HepG2 (cell line): ENCODE results near the gene RRN3. TPM values are rescaled to one million over a fixed set of nuclear protein-coding genes. Genes with fewer than 3 reads are reported as not detected.
A peak's percentile ranks its signal among the peaks of the same experiment; 100 is the strongest.

Experiments
- ATAC-seq: fragments of 200-7000 bp; cut with Tn5 transposase; 3 replicates; pipeline ENCODE4 v1.9.1; 2020; ENCODE audit warnings: mild to moderate bottlenecking, moderate library complexity
- BruUV-seq: library from RNA; stranded (reverse); fragments of 400-500 nt; replicated peaks from 2 replicates; lab custom pipeline; 2021; lab: Mats Ljungman, UMichigan
- CTCF ChIA-PET: fragments of 300-600 bp; formaldehyde crosslinking; extraction: SDS; loops from one replicate; lab custom pipeline; 2021; ENCODE audit warnings: low total read pairs, inconsistent platforms, low intra/inter-chr PET ratio; lab: Yijun Ruan, JAX
- POLR2A ChIA-PET: fragments of 350-600 bp; sonication (Branson Sonifier 250); formaldehyde crosslinking; loops from one replicate; lab custom pipeline; 2020; ENCODE audit warnings: antibody characterized with exemption, inconsistent platforms; lab: Yijun Ruan, JAX
- DNase-seq: peaks from one replicate; pipeline ENCODE4 v3.0.0-alpha.2; 2015; ENCODE audit warnings: low spot score
- FAIRE-seq: peaks from 3 replicates; lab custom pipeline; 2011; peaks lifted over from hg19 to GRCh38; lab: Jason Lieb, UNC
- H2AFZ ChIP-seq: one replicate; pipeline ENCODE4 v1.6.1; 2011; ENCODE audit warnings: low read length, inconsistent platforms
- H3K27ac ChIP-seq: fragments of 300-600 bp; 3 replicates; pipeline ENCODE4 v1.8.0; 2011; ENCODE audit warnings: mixed run types, mild to moderate bottlenecking, mixed read lengths, low read length, inconsistent platforms; ENCODE audit not compliant: insufficient read depth; ENCODE audit errors: extremely low read length
- H3K27me3 ChIP-seq, 2 experiments: fragments of 200-600 bp in 1 of 2; 2 replicates in 1 of 2; 3 replicates in 1 of 2; pipeline versions ENCODE4 v1.6.0 to v1.8.0; 2011; ENCODE audit warnings: low read length in 2 of 2, mild to moderate bottlenecking in 2 of 2, moderate library complexity in 2 of 2, inconsistent platforms in 1 of 2; ENCODE audit not compliant: insufficient read depth in 2 of 2, control insufficient read depth in 1 of 2
- H3K36me3 ChIP-seq, 2 experiments: fragments of 200-600 bp in 1 of 2; replicated peaks in 1 of 2; 2 replicates in 1 of 2; 3 replicates in 1 of 2; pipeline versions ENCODE4 v1.5.1 to v1.8.0; 2011; ENCODE audit warnings: low read length in 2 of 2, inconsistent platforms in 1 of 2; ENCODE audit not compliant: insufficient read depth in 2 of 2, control insufficient read depth in 1 of 2
- H3K4me1 ChIP-seq: 2 replicates; pipeline ENCODE4 v1.5.1; 2012; ENCODE audit warnings: low read length, inconsistent platforms; ENCODE audit not compliant: insufficient read depth
- H3K4me2 ChIP-seq: 2 replicates; pipeline ENCODE4 v1.6.0; 2011; ENCODE audit warnings: low read depth, low read length, inconsistent platforms
- H3K4me3 ChIP-seq, 3 experiments: fragments of 200-600 bp in 1 of 3; sonication (generic), shearing (Covaris generic) in 1 of 3; replicated peaks in 1 of 3; 2 replicates each; pipeline ENCODE4 v1.5.1; 2011 to 2016; ENCODE audit warnings: low read length in 3 of 3, inconsistent platforms in 2 of 3, low read depth in 2 of 3, mild to moderate bottlenecking in 2 of 3, control low read depth in 1 of 3, mixed read lengths in 1 of 3; ENCODE audit not compliant: insufficient read depth in 1 of 3
- H3K79me2 ChIP-seq: one replicate; pipeline ENCODE4 v1.6.1; 2011; ENCODE audit warnings: low read length, inconsistent platforms; ENCODE audit not compliant: insufficient read depth
- H3K9ac ChIP-seq: 2 replicates; pipeline ENCODE4 v1.6.0; 2011; ENCODE audit warnings: mild to moderate bottlenecking, low read depth, low read length, inconsistent platforms; ENCODE audit not compliant: insufficient read depth
- H3K9me3 ChIP-seq: 2 replicates; pipeline ENCODE4 v1.5.1; 2012; ENCODE audit warnings: mild to moderate bottlenecking, low read length
- H4K20me1 ChIP-seq: 2 replicates; pipeline ENCODE4 v1.6.0; 2011; ENCODE audit warnings: inconsistent platforms, mild to moderate bottlenecking, low read length, moderate library complexity; ENCODE audit not compliant: insufficient read depth
- POLR2A ChIP-seq, 2 experiments: IDR thresholded peaks; 2 replicates each; pipeline ENCODE4 v1.6.1; 2011; ENCODE audit warnings: low read depth in 2 of 2, low read length in 2 of 2, mild to moderate bottlenecking in 1 of 2, moderate library complexity in 1 of 2; ENCODE audit not compliant: insufficient read depth in 1 of 2
- TBX3 ChIP-seq: fragments of 450-650 bp; IDR thresholded peaks from 2 replicates; pipeline ENCODE4 v1.6.1; 2017; ENCODE audit warnings: antibody characterized with exemption, mild to moderate bottlenecking, inconsistent platforms, borderline replicate concordance
- YY1 ChIP-seq: IDR thresholded peaks from 2 replicates; pipeline ENCODE4 v1.6.1; 2011; ENCODE audit warnings: low read length, low read depth, moderate library complexity, mild to moderate bottlenecking; ENCODE audit not compliant: insufficient read depth, insufficient replicate concordance
- ZNF558 ChIP-seq: sonication (generic); formaldehyde crosslinking; IDR thresholded peaks from 2 replicates; pipeline ENCODE4 v1.9.0; 2022; ENCODE audit warnings: mild to moderate bottlenecking, missing genetic modification reagents, borderline replicate concordance
- WGBS: methylation state at CpG from one replicate; pipeline ENCODE4 v1.1.6; 2017; ENCODE audit warnings: low lambda C conversion rate; 5-methylcytosine and 5-hydroxymethylcytosine counted together
- in situ Hi-C: cut with HindIII; loops from 2 replicates; pipeline ENCODE4 v1.10.0; 2017; ENCODE audit warnings: low pct_unique_long_range_greater_than_20kb; ENCODE audit not compliant: extremely low pct_ligation_motif_present
- intact Hi-C: fragments of 100-400 bp; cut with micrococcal nuclease; formaldehyde crosslinking; loops from one replicate; pipeline ENCODE4 v1.10.0; 2022; ENCODE audit not compliant: unreplicated experiment
- polyA plus RNA-seq, 8 experiments: library from polyadenylated mRNA; depleted of rRNA in 3 of 8; stranded (reverse) in 7 of 8; unstranded in 1 of 8; fragments of >200 nt; fragmentation: Illumina TruSeq in 4 of 8; extraction: Trizol in 4 of 8; gene quantifications; 2 replicates each; pipeline versions ENCODE4 v1.2.1 to v1.2.3, GENCODE V29; 2011 to 2016; ENCODE audit warnings: low read depth in 4 of 8, missing spikeins in 1 of 8, mixed read lengths in 1 of 8; ENCODE audit not compliant: insufficient read depth in 1 of 8
- total RNA-seq, 5 experiments: library from RNA; depleted of rRNA; stranded (reverse); fragments of >200 nt; fragmentation: Illumina TruSeq; extraction: Trizol; gene quantifications; 2 replicates each; pipeline ENCODE4 v1.2.3, GENCODE V29; 2016; ENCODE audit warnings: low read depth in 1 of 5
- TF ChIP-seq, protein P1 (sequence below): sonication (generic); formaldehyde crosslinking; IDR thresholded peaks from 2 replicates; pipeline ENCODE4 v1.8.0; 2022; ENCODE audit warnings: missing genetic modification reagents, mild to moderate bottlenecking, inconsistent platforms, borderline replicate concordance

Gene RRN3
- total and polyA plus RNA-seq, 2 of the 13 experiments (the other 11 are each of a cell fraction or from before 2014, with no cell fraction given), result 45.8 to 67.0 TPM

GRCh38 chr16:15037745-15038144 is 56.3 kb downstream of the RRN3 start:
- intact Hi-C loops, result no loop called here
- DNase-seq, result no peak
- Histone ChIP-seq H3K36me3 (peaks cover 61 to 90% of the 10 kb centered on the region in 2 experiments), H3K9me3 (no peaks in the 10 kb centered on the region), H3K9ac (no peak overlapping the region), H4K20me1 (no peaks in the 10 kb centered on the region), H3K27ac (no peak overlapping the region), H3K4me3 (no peak overlapping the region), H2AFZ (no peak overlapping the region), H3K4me1 (no peaks in the 10 kb centered on the region), H3K4me2 (no peak overlapping the region), H3K79me2 (no peaks in the 10 kb centered on the region), H3K27me3 (no peaks in the 10 kb centered on the region)
- ATAC-seq, result no peak
- TF ChIP-seq TBX3, result no peak
- TF ChIP-seq, protein P1, sequence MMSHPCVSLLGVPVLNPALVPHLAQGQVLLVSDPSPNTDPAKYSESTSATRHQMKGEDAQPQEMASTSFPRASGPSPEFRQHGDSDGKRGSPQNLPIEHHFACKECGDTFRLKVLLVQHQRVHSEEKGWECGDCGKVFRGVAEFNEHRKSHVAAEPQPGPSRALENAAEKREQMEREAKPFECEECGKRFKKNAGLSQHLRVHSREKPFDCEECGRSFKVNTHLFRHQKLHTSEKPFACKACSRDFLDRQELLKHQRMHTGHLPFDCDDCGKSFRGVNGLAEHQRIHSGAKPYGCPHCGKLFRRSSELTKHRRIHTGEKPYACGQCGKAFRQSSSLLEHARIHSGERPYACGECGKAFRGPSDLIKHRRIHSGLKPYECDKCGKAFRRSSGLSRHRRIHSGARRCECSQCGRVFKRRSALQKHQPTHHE (CRISPR knock-in tag), result no peak
- WGBS, result 95% methylated on average over 4 of the region's 4 CpGs
- POLR2A ChIA-PET, result no interaction called here
- CTCF ChIA-PET, result no interaction called here
- BruUV-seq, result no TSS peak
- in situ Hi-C loops, result no loop called here
- FAIRE-seq, result no peak

GRCh38 chr16:15037003-15037402 is 57.1 kb downstream of the RRN3 start:
- Histone ChIP-seq H3K36me3 (peaks cover 66 to 97% of the 10 kb centered on the region in 2 experiments), H3K27me3 (no peaks in the 10 kb centered on the region), H3K9ac (no peak overlapping the region), H3K4me3 (no peak overlapping the region), H3K4me2 (no peak overlapping the region), H2AFZ (no peak overlapping the region), H4K20me1 (no peaks in the 10 kb centered on the region), H3K4me1 (no peaks in the 10 kb centered on the region), H3K27ac (no peak overlapping the region), H3K9me3 (no peaks in the 10 kb centered on the region), H3K79me2 (no peaks in the 10 kb centered on the region)
- ChIA-PET POLR2A (interaction anchor here (1.0 kb wide), 1 partner anchor 15 kb away, joined by 3 read pairs; no protein-coding TSS in a partner anchor), CTCF (no interaction called here)
- WGBS, result 96% methylated on average over 10 of the region's 10 CpGs
- FAIRE-seq (no peak), ATAC-seq (no peak), DNase-seq (no peak)
- BruUV-seq, result TSS peak; percentile 43
- in situ Hi-C loops (no loop called here), intact Hi-C loops (no loop called here)
- peak in 1 of 2 experiments; percentile 34; a peak in 1 of 4 replicates for TF ChIP-seq POLR2A (IDR thresholded peaks at IDR 0.05; ENCODE audit: insufficient read depth in 1 of 2, low read depth in 2 of 2, low read length in 2 of 2)
- TF ChIP-seq ZNF558 (CRISPR knock-in tag), result no peak
- TF ChIP-seq YY1, result no peak
